Mesendoderm (in vitro differentiated cells): ENCODE results near the gene NGRN.

ENCODE experiments used
- DNase-seq: peaks from one replicate; pipeline ENCODE4 v3.0.0; 2013
- H2AK5ac ChIP-seq: 2 replicates; pipeline ENCODE4 v1.6.1; 2013; ENCODE audit warnings: low read length, inconsistent platforms
- H2BK120ac ChIP-seq: 2 replicates; pipeline ENCODE4 v1.6.1; 2013; ENCODE audit warnings: low read depth, mild to moderate bottlenecking, low read length, moderate library complexity, mixed read lengths
- H2BK15ac ChIP-seq: replicated peaks from 2 replicates; pipeline ENCODE4 v1.6.1; 2013; ENCODE audit warnings: low read depth, mild to moderate bottlenecking, moderate library complexity
- H2BK5ac ChIP-seq: 2 replicates; pipeline ENCODE4 v1.6.1; 2013; ENCODE audit warnings: low read length, inconsistent platforms
- H3K18ac ChIP-seq: 2 replicates; pipeline ENCODE4 v1.6.1; 2013; ENCODE audit warnings: mild to moderate bottlenecking, low read length, mixed read lengths
- H3K23ac ChIP-seq: one replicate; pipeline ENCODE4 v1.6.1; 2013; ENCODE audit warnings: low read length
- H3K27ac ChIP-seq: 2 replicates; pipeline ENCODE4 v1.5.1; 2013; ENCODE audit warnings: low read depth, mild to moderate bottlenecking, inconsistent platforms, low read length, moderate library complexity
- H3K27me3 ChIP-seq: 2 replicates; pipeline ENCODE4 v1.6.1; 2013; ENCODE audit warnings: low read length, control low read depth, mild to moderate bottlenecking, inconsistent platforms; ENCODE audit not compliant: insufficient read depth, poor library complexity
- H3K36me3 ChIP-seq: 2 replicates; pipeline ENCODE4 v1.6.1; 2013; ENCODE audit warnings: low read length, inconsistent platforms; ENCODE audit not compliant: control insufficient read depth, insufficient read depth
- H3K4ac ChIP-seq: one replicate; pipeline ENCODE4 v1.6.1; 2013; ENCODE audit warnings: low read depth, mild to moderate bottlenecking, low read length, moderate library complexity
- H3K4me1 ChIP-seq: 2 replicates; pipeline ENCODE4 v1.6.1; 2013; ENCODE audit warnings: low read depth, low read length, inconsistent platforms; ENCODE audit not compliant: control insufficient read depth
- H3K4me2 ChIP-seq: 2 replicates; pipeline ENCODE4 v1.6.1; 2013; ENCODE audit warnings: low read length
- H3K4me3 ChIP-seq: 2 replicates; pipeline ENCODE4 v1.5.1; 2013; ENCODE audit warnings: mild to moderate bottlenecking, low read length
- H3K56ac ChIP-seq: one replicate; pipeline ENCODE4 v1.6.1; 2013; ENCODE audit warnings: low read length
- H3K79me1 ChIP-seq: 2 replicates; pipeline ENCODE4 v1.6.1; 2013; ENCODE audit warnings: low read length, inconsistent platforms
- H3K79me2 ChIP-seq: 2 replicates; pipeline ENCODE4 v1.6.1; 2013; ENCODE audit warnings: mild to moderate bottlenecking, low read length; ENCODE audit not compliant: control insufficient read depth, insufficient read depth
- H3K9ac ChIP-seq: 2 replicates; pipeline ENCODE4 v1.6.1; 2013; ENCODE audit warnings: low read length, inconsistent platforms
- H4K5ac ChIP-seq: one replicate; pipeline ENCODE4 v1.6.1; 2013; ENCODE audit warnings: low read length
- H4K8ac ChIP-seq: one replicate; pipeline ENCODE4 v1.6.1; 2013; ENCODE audit warnings: low read depth, mild to moderate bottlenecking, control low read depth, low read length, moderate library complexity
- WGBS: extraction: QIAGEN DNeasy Blood & Tissue Kit; methylation state at CpG from one replicate; pipeline ENCODE4 v1.1.7; 2013; ENCODE audit warnings: low lambda C conversion rate, missing lambda C conversion rate; ENCODE audit not compliant: insufficient coverage; ENCODE audit errors: extremely low coverage; 5-methylcytosine and 5-hydroxymethylcytosine counted together

NGRN gene

GRCh38 chr15:90228960-90229359 lies 36.5 kb upstream of the NGRN start:
- no peak for DNase-seq
- Histone ChIP-seq H3K4me3 (no peak overlapping the region), H3K4ac (no peak overlapping the region), H2BK5ac (no peak overlapping the region), H3K36me3 (peaks cover 6% of the 10 kb centered on the region), H3K4me1 (no peaks in the 10 kb centered on the region), H3K27me3 (no peaks in the 10 kb centered on the region), H4K8ac (no peak overlapping the region), H4K5ac (no peak overlapping the region), H3K9ac (no peak overlapping the region), H2BK15ac (no peak overlapping the region), H2BK120ac (no peak overlapping the region), H3K23ac (no peak overlapping the region), H3K4me2 (no peak overlapping the region), H3K79me1 (no peaks in the 10 kb centered on the region), H3K27ac (no peak overlapping the region), H3K79me2 (no peaks in the 10 kb centered on the region), H3K56ac (no peak overlapping the region), H3K18ac (no peak overlapping the region), H2AK5ac (no peak overlapping the region)
- WGBS = no CpG with 5 or more reads among the region's 15 CpGs

DNA sequence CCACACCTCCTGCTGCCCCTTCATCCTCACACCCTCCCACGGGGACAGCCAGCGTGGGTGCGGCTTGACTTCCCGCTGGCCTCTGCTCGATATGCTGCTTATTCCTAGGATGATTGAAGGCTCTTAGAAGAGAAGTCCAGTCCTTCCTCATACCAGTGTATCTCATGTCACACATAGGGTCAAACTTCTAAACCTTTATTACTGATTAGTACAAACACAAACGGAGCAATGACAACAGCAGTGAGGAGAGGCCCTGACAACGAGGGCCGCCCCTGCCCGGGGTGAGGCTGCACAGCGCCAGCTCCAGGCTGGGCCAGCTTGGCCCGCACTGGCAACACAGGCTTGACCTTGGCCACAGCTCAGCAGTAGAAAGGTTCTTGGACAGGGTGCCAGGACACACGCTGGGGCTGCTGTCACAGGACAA lies 35.4 kb upstream of the NGRN start:
- Histone ChIP-seq H3K27ac (no peak overlapping the region), H4K8ac (no peak overlapping the region), H3K79me1 (no peaks in the 10 kb centered on the region), H3K4me3 (no peak overlapping the region), H3K23ac (no peak overlapping the region), H3K9ac (no peak overlapping the region), H2BK120ac (no peak overlapping the region), H3K56ac (no peak overlapping the region), H4K5ac (no peak overlapping the region), H3K36me3 (peaks cover 6% of the 10 kb centered on the region), H2BK15ac (no peak overlapping the region), H2AK5ac (no peak overlapping the region), H3K4ac (no peak overlapping the region), H3K27me3 (no peaks in the 10 kb centered on the region), H3K18ac (no peak overlapping the region), H3K79me2 (no peaks in the 10 kb centered on the region), H2BK5ac (no peak overlapping the region), H3K4me2 (no peak overlapping the region), H3K4me1 (peaks cover 2% of the 10 kb centered on the region)
- DNase-seq = no peak
- WGBS = no CpG with 5 or more reads among the region's 12 CpGs

GRCh38 chr15:90230610-90231009 lies 34.9 kb upstream of the NGRN start:
- Histone ChIP-seq H3K27ac (no peak overlapping the region), H3K27me3 (no peaks in the 10 kb centered on the region), H3K18ac (no peak overlapping the region), H3K79me2 (no peaks in the 10 kb centered on the region), H3K23ac (no peak overlapping the region), H4K8ac (no peak overlapping the region), H3K4me2 (no peak overlapping the region), H2BK120ac (no peak overlapping the region), H3K56ac (no peak overlapping the region), H3K9ac (no peak overlapping the region), H3K4me3 (no peak overlapping the region), H2BK15ac (no peak overlapping the region), H3K4ac (no peak overlapping the region), H3K36me3 (peaks cover 6% of the 10 kb centered on the region), H2BK5ac (no peak overlapping the region), H4K5ac (no peak overlapping the region), H2AK5ac (no peak overlapping the region), H3K4me1 (peaks cover 2% of the 10 kb centered on the region), H3K79me1 (no peaks in the 10 kb centered on the region)
- no peak for DNase-seq
- WGBS = no CpG with 5 or more reads among the region's 8 CpGs

GRCh38 chr15:90231028-90232017 lies 34.1 kb upstream of the NGRN start:
- Histone ChIP-seq H3K4ac (no peak overlapping the region), H3K4me1 (peaks cover 2% of the 10 kb centered on the region), H2BK5ac (no peak overlapping the region), H3K27me3 (no peaks in the 10 kb centered on the region), H3K4me3 (no peak overlapping the region), H2AK5ac (no peak overlapping the region), H4K8ac (no peak overlapping the region), H3K56ac (no peak overlapping the region), H3K79me1 (no peaks in the 10 kb centered on the region), H3K9ac (no peak overlapping the region), H3K4me2 (no peak overlapping the region), H3K23ac (no peak overlapping the region), H3K27ac (no peak overlapping the region), H3K79me2 (no peaks in the 10 kb centered on the region), H3K36me3 (peaks cover 6% of the 10 kb centered on the region), H4K5ac (no peak overlapping the region), H2BK120ac (no peak overlapping the region), H2BK15ac (no peak overlapping the region), H3K18ac (no peak overlapping the region)
- WGBS = no CpG with 5 or more reads among the region's 27 CpGs
- no peak for DNase-seq

- Histone ChIP-seq H2AK5ac (no peak overlapping the region), H3K27me3 (no peaks in the 10 kb centered on the region), H3K27ac (no peak overlapping the region), H3K4me2 (no peak overlapping the region), H4K5ac (no peak overlapping the region), H3K4me1 (peaks cover 2% of the 10 kb centered on the region), H3K23ac (no peak overlapping the region), H3K79me1 (no peaks in the 10 kb centered on the region), H3K9ac (no peak overlapping the region), H3K79me2 (no peaks in the 10 kb centered on the region), H3K56ac (no peak overlapping the region), H4K8ac (no peak overlapping the region), H2BK5ac (no peak overlapping the region), H2BK120ac (no peak overlapping the region), H3K36me3 (peaks cover 6% of the 10 kb centered on the region), H3K18ac (no peak overlapping the region), H3K4ac (no peak overlapping the region), H2BK15ac (no peak overlapping the region), H3K4me3 (no peak overlapping the region)
- no CpG with 5 or more reads among the region's 13 CpGs for WGBS
- no peak for DNase-seq
Measured at GRCh38 chr15:90232196-90232595, 33.3 kb upstream of the NGRN start.
